ENCODE results near the gene DHCR24. TPM values are rescaled to one million over a fixed set of nuclear protein-coding genes. Genes with fewer than 3 reads are reported as not detected.
A peak's percentile ranks its signal among the peaks of the same experiment; 100 is the strongest.

DHCR24 gene
- total RNA-seq, 1 donor from 2014 or later: 16.6 TPM

DNA sequence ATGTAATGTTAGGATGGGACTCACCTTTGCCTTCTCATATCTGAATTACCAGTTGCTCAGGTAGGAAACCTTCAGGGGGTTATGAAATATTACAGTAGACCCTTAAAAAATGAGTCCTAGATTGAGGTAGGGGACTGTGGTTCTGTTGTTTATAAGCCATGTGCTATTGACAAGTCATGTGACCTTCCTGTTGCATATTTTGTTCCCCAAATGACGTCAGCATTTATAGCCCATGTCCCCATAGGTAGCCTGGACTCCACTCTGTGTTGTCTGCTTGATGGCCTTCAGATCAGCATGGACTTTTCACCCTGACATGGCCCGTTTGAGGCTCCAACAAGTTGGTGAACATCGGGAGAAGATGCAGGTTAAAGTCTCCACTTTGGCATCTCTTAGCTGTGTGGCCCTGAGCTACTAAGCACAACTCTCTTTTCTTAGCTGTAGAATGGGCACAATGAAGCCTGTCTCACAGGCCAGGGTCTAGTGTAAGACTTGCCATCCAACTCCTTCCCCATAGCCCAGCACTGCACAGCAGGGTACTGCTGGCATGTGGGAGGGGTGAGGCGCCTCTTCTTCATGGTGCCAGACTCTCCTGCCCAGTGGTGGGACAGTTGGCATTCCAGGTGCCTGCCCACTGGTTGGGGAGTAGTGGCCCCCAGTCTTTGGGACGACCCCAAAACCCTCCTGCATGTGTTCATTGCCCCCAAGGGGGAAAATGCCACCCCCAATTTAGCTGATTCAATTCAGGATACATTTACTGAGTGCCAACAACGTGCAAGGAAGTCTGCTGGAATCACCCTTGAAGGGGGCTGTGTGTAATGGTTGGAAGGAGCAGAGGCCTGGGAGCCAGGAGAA is 49.8 kb downstream of the DHCR24 start:
- Histone ChIP-seq H3K27ac (no peak overlapping the region), H3K4me3 (no peak overlapping the region), H3K27me3 (no peaks in the 10 kb centered on the region), H3K4me1 (no peaks in the 10 kb centered on the region), H3K9me3 (peaks cover 0 to 4% of the 10 kb centered on the region in 2 donors), H3K36me3 (no peaks in the 10 kb centered on the region)
- intact Hi-C loops (cut with DNase I): no loop called here
- peak in 1 of 2 donors; percentile 19 for DNase-seq (ENCODE audit: low spot score in 2 of 2)
- TF ChIP-seq, protein P1, sequence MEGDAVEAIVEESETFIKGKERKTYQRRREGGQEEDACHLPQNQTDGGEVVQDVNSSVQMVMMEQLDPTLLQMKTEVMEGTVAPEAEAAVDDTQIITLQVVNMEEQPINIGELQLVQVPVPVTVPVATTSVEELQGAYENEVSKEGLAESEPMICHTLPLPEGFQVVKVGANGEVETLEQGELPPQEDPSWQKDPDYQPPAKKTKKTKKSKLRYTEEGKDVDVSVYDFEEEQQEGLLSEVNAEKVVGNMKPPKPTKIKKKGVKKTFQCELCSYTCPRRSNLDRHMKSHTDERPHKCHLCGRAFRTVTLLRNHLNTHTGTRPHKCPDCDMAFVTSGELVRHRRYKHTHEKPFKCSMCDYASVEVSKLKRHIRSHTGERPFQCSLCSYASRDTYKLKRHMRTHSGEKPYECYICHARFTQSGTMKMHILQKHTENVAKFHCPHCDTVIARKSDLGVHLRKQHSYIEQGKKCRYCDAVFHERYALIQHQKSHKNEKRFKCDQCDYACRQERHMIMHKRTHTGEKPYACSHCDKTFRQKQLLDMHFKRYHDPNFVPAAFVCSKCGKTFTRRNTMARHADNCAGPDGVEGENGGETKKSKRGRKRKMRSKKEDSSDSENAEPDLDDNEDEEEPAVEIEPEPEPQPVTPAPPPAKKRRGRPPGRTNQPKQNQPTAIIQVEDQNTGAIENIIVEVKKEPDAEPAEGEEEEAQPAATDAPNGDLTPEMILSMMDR (IDR thresholded peaks at IDR 0.05): no peak

DNA sequence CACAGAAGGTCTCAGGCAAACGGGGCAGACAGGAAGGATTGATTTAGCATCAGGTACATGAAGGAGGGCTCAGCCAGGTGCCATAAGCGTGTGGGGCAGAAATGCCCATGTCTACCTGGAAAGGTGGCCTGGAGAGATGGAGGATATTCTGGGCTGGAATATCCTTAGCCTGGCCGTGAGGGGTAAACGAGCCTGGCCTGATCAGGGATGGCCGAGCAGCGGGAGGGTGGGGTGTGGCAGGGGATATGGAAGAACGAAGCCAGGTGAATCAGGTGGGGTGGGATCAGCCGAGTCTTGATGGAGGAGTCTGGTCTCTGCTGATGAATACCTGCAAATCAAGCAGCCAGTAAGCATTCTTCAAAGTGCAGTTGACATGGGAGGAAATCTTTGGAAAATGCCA is 50.4 kb downstream of the DHCR24 start:
- Histone ChIP-seq H3K9me3 (peaks cover 0 to 6% of the 10 kb centered on the region in 2 donors), H3K36me3 (no peaks in the 10 kb centered on the region), H3K27ac (no peak overlapping the region), H3K27me3 (no peaks in the 10 kb centered on the region), H3K4me3 (no peak overlapping the region), H3K4me1 (no peaks in the 10 kb centered on the region)
- TF ChIP-seq, protein P1 (IDR thresholded peaks at IDR 0.05): no peak
- DNase-seq (ENCODE audit: low spot score in 2 of 2): peak in 1 of 2 donors; percentile 22
- intact Hi-C loops (cut with DNase I): no loop called here

DNA sequence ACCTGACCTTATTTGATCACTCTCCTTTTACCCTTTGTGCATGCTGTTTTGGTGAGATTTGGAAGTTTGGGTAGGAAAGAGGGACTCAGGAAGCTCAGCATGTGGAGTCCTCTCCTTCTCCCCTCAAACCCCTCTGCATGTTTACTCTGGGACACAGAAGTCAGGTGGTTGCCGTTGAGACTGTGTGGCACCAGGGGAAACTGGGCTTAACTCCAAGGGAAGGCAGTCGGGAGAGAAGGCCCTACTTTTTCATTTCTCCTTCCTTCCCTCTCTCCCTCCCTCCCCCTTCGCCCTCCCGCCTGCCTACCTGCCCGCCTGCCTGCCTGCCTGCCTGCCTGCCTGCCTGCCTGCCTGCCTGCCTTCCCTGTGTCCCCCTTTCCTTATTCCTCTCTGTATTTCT is 51.0 kb downstream of the DHCR24 start:
- TF ChIP-seq, protein P1 (IDR thresholded peaks at IDR 0.05): no peak
- H3K27ac ChIP-seq: no peak overlapping the region
- H3K36me3 ChIP-seq: no peaks in the 10 kb centered on the region
- intact Hi-C loops (cut with DNase I): no loop called here
- H3K4me3 ChIP-seq: no peak overlapping the region
- H3K27me3 ChIP-seq: no peaks in the 10 kb centered on the region
- peaks cover 0 to 10% of the 10 kb centered on the region in 2 donors for H3K9me3 ChIP-seq
- H3K4me1 ChIP-seq: no peaks in the 10 kb centered on the region
- DNase-seq (ENCODE audit: low spot score in 2 of 2): peak in 1 of 2 donors; percentile 2

DNA sequence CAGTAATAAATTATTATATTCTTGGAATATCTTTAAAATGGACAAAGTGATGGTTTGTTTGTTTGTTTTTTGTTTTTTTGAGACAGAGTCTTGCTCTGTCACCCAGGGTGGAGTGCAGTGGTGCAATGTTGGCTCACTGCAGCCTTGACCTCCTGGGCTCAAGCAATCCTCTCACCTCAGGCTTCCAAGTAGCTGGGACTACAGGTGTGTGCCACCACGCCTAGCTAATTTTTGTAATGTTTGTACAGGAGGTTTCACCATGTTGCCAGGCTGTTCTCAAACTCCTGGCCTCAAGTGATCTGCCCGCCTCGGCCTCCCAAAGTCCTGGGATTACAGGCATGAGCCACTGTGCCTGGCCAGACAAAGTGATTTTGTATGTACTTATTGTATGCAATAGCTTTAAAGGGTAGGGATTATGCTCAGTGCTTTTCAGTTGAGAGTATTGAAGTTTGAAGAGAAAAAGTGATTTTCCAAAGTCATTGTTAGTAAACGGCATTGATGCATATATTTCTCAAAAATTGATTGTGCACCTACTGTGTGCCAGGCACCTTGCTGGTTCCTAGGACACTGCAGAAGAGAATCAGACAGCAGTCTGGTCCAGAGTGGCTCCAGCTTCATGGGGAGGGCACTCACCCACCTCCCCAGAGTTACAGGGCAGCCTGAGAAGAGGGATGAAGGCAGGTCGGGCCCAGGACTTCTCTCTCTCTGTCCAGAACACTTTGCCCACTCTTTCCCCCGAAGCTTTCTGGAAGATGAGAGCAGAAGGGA is 51.7 kb downstream of the DHCR24 start:
- TF ChIP-seq, protein P1 (IDR thresholded peaks at IDR 0.05): no peak
- H3K27ac ChIP-seq: no peak overlapping the region
- H3K9me3 ChIP-seq: peaks cover 0 to 14% of the 10 kb centered on the region in 2 donors
- intact Hi-C loops (cut with DNase I): no loop called here
- no peaks in the 10 kb centered on the region for H3K27me3 ChIP-seq
- peak in 1 of 2 donors; percentile 16 for DNase-seq (ENCODE audit: low spot score in 2 of 2)
- H3K4me3 ChIP-seq: no peak overlapping the region
- H3K36me3 ChIP-seq: no peaks in the 10 kb centered on the region
- H3K4me1 ChIP-seq: no peaks in the 10 kb centered on the region

DNA sequence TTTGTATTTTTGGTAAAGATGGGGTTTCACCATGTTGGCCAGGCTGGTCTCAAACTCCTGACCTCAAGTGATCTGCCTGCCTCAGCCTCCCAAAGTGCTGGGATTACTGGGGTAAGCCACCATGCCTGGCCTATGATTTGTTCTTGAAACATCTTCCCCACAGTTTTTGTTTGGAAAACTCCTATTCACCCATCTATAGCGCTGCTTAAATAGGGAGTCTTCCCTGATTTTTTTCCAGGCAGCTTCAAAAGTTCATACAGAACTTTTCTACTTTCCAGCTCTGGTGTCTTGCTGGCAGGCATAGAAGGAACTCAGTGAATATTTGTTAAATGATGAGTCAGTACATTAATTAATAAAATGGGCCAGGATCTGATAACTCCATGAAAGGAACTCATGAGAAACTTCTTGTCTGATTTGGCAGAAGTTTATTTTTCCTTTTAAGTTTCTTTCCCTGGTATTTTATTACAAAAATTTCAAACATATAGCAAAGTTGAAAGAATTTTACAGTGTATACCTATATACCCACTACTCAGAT is 52.9 kb downstream of the DHCR24 start:
- intact Hi-C loops (cut with DNase I): no loop called here
- no peaks in the 10 kb centered on the region for H3K36me3 ChIP-seq

More for the DNA sequence above, 52.9 kb downstream of the DHCR24 start:
- no peak for DNase-seq (ENCODE audit: low spot score in 2 of 2)
- Histone ChIP-seq H3K4me1 (no peaks in the 10 kb centered on the region), H3K27ac (no peak overlapping the region), H3K4me3 (no peak overlapping the region), H3K9me3 (peaks cover 0 to 15% of the 10 kb centered on the region in 2 donors), H3K27me3 (no peaks in the 10 kb centered on the region)
- TF ChIP-seq, protein P1 (IDR thresholded peaks at IDR 0.05): no peak
